ENCODE results near the gene TMA7. TPM values are rescaled to one million over a fixed set of nuclear protein-coding genes. Genes with fewer than 3 reads are reported as not detected.

Gene TMA7
- total RNA-seq, 6 experiments from 2014 or later, result 213 to 341 (median 280) TPM

DNA sequence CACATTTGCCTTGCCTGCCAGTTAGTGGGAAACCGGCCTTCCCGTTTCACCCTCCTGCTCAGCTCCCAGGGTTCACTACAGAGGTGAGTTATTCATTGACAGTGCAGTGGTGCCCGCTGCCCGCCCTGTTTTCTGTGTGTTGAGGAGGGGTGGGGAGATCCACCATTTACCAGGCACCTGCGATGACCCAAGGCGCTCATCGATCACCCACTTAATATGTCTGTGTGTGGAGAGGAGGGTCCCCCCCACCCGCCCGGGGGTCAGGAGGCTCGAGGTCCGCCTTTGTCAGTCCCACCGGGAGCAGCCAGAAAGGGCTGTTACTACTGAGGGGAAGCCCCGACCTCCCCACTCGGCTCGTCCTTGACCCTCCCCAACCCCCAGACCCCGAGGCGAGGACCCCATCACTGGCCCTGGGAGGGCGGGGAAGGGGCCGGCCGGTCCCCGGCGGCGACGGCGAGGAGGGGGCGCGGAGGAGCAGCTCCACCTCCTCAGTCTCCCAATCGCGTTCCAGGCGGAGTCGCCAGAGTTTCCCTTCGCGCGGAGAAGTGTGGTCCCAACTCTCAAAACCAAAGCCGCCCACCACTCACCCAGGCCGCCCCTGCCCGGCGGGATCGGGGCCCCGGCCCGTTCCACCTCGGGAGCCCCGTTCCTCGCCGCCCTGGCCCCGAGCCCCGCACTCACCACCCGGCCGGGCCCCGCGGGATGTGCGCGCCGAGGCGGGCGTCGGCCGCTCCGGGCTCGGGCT lies 11.3 kb upstream of the TMA7 start:
- Mint-ChIP-seq H3K4me3 (peak overlapping the region; percentile 74), H3K27ac (no peak overlapping the region), H3K36me3 (ENCODE audit: low read depth) (peaks cover 6% of the 10 kb centered on the region), H3K9me3 (no peaks in the 10 kb centered on the region), H3K27me3 (ENCODE audit: insufficient read depth) (no peaks in the 10 kb centered on the region), H3K4me1 (ENCODE audit: low read depth) (peaks cover 54% of the 10 kb centered on the region)
- TF ChIP-seq, protein P1, sequence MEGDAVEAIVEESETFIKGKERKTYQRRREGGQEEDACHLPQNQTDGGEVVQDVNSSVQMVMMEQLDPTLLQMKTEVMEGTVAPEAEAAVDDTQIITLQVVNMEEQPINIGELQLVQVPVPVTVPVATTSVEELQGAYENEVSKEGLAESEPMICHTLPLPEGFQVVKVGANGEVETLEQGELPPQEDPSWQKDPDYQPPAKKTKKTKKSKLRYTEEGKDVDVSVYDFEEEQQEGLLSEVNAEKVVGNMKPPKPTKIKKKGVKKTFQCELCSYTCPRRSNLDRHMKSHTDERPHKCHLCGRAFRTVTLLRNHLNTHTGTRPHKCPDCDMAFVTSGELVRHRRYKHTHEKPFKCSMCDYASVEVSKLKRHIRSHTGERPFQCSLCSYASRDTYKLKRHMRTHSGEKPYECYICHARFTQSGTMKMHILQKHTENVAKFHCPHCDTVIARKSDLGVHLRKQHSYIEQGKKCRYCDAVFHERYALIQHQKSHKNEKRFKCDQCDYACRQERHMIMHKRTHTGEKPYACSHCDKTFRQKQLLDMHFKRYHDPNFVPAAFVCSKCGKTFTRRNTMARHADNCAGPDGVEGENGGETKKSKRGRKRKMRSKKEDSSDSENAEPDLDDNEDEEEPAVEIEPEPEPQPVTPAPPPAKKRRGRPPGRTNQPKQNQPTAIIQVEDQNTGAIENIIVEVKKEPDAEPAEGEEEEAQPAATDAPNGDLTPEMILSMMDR (IDR thresholded peaks at IDR 0.05), result no peak
- DNase-seq, result no peak

DNA sequence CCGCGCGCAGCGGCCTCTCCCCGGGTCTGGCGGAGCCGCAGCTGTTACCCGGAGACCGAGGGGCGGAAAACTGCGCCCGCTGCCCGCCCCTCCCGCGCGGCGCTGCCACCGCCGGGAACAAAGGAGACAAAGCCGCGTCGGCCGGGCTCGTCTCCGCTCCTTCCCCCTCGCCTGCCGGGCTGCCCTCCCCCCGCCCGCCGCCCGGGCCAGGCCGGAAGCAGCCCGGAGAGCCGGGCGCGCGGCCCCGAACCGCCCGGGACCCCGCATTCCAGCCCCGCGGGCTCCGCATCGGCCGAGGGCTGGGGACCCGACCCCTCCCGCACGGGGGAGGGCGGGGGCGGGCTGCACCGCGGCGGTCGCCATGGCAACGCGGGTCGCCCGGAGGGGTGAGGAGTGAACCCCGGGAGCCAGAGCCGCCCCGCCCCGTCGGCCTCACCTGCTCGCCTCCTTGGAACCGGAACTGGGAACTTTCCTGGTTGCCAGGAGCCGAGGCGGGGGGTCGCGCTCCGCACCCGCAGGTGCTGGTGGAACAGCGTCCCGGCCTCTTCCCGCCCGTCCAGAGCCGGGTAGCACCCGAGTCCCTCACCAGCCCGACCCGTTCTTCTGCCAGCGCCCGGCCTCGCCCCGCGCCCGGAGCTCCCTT lies 10.6 kb upstream of the TMA7 start:
- TF ChIP-seq, protein P1 (IDR thresholded peaks at IDR 0.05), result no peak
- Mint-ChIP-seq H3K9me3 (no peaks in the 10 kb centered on the region), H3K27ac (peak overlapping the region; percentile 67), H3K4me1 (ENCODE audit: low read depth) (peaks cover 61% of the 10 kb centered on the region), H3K36me3 (ENCODE audit: low read depth) (peaks cover 6% of the 10 kb centered on the region), H3K27me3 (ENCODE audit: insufficient read depth) (no peaks in the 10 kb centered on the region), H3K4me3 (peak overlapping the region; percentile 80)
- no peak for DNase-seq

DNA sequence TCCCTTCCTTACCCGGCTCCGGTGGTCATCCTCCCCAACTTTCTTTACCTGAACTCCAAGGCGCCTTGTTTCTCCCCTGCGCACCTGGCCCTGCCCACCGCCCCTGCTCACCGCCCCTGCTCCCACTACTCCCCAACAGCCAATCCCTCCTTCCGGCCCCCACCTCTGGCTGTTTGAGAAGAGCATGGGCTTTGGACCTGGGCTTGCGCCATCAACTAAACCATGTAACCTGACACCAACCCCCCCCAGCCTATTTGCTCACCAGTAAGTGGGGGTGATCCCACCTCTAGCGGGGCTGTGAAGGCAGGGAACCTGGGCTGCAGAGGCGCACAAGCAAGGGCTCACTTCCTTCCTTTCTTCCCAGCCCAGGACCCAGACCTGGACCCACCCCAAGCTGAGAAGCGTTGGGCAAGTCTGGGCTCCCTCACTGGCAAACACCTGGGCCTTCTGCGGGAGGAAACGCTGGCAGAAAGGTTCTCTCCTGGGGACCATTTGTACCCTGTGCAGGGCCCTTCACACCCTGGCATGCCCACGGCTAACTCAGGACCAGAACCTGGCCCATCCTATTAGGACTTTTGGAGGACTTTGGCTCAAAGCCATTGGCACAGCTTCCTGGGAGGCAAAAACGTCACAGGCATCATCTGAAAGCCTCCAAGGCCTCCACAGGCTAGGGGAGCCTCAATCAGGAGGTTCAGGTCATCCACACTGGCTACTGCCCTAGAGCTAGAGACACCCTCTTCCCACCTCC lies 9.9 kb upstream of the TMA7 start, which contains the start of gene PLXNB1:
Gene PLXNB1, minus strand, starts transcription at position 127 of the 748 bp plus-strand sequence. CDS start 5,475 bp downstream, outside the sequence.
- peaks cover 6% of the 10 kb centered on the region for H3K36me3 Mint-ChIP-seq (ENCODE audit: low read depth)
- DNase-seq, result no peak
- H3K4me3 Mint-ChIP-seq, result peak within 1 kb of the TSS; percentile 80
- H3K9me3 Mint-ChIP-seq, result no peaks in the 10 kb centered on the region
- no peaks in the 10 kb centered on the region for H3K27me3 Mint-ChIP-seq (ENCODE audit: insufficient read depth)
- H3K27ac Mint-ChIP-seq, result peak within 1 kb of the TSS; percentile 67
- H3K4me1 Mint-ChIP-seq (ENCODE audit: low read depth), result peaks cover 59% of the 10 kb centered on the region
- TF ChIP-seq, protein P1 (IDR thresholded peaks at IDR 0.05), result no peak

DNA sequence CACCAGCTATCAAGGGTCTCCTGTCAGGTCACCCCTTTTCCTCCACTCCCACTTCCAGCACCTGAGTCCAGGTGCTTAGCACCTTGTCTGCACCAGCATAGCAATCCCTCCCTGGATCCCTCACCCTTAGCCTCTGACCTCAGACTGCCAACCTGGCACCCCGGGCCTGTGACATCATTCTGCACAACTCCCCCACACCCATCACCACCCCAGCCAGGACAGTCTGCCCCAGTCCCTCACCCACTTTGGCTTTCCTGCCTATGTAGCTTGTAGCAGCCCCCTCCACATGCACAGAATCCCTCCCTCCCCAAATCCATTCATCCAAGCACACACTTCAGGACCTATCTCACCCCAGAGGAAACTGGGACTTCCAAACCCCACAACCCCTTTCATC lies 9.4 kb upstream of the TMA7 start:
- no peaks in the 10 kb centered on the region for H3K27me3 Mint-ChIP-seq (ENCODE audit: insufficient read depth)
- DNase-seq, result no peak
- no peaks in the 10 kb centered on the region for H3K9me3 Mint-ChIP-seq
- H3K4me3 Mint-ChIP-seq, result no peak overlapping the region
- peaks cover 59% of the 10 kb centered on the region for H3K4me1 Mint-ChIP-seq (ENCODE audit: low read depth)
- H3K36me3 Mint-ChIP-seq (ENCODE audit: low read depth), result peaks cover 6% of the 10 kb centered on the region
- H3K27ac Mint-ChIP-seq, result no peak overlapping the region; the same call in 1 of the 2 replicates
- TF ChIP-seq, protein P1 (IDR thresholded peaks at IDR 0.05), result no peak

DNA sequence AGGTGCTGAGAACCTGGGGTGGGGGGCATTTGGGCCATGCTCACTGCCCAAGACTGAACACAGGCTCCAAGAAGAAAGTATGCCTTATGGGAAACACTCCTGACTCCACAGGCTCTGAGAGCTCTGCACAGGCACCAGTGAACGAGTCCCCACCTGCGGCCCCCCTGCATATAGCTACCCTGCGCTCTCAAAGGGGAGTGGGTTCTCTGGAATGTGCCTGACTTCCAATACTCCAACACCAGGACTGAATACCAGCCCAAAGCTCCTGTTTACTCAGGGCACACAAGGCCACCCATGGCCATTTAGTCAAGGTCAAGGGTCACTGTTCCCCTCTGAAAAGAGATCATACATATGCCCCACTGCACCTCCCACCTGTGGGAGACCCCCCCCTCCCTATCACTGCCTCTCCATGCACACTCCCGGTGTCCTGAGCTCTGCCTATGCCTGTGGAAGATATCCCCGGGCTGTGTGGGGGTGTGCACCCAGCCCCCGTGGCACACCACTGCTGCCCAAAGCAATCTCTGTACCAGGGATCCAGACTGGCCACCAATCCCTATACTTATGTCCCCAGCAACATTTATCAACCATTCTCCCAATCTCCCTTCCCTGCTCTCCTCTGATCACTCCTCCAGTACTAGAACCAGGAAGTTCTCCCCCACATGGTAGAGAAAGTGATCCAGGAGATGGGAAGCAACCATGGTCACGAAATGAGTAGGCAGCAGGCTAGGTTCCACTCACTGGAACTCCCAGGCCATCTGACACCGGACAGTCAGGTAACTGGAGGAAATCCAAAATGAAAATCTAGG lies 8.6 kb upstream of the TMA7 start:
- no peak overlapping the region for H3K4me3 Mint-ChIP-seq
- TF ChIP-seq, protein P1 (IDR thresholded peaks at IDR 0.05), result no peak
- DNase-seq, result no peak
- no peaks in the 10 kb centered on the region for H3K27me3 Mint-ChIP-seq (ENCODE audit: insufficient read depth)
- peaks cover 59% of the 10 kb centered on the region for H3K4me1 Mint-ChIP-seq (ENCODE audit: low read depth)
- H3K36me3 Mint-ChIP-seq (ENCODE audit: low read depth), result peaks cover 6% of the 10 kb centered on the region
- H3K27ac Mint-ChIP-seq, result peak overlapping the region; percentile 61
- no peaks in the 10 kb centered on the region for H3K9me3 Mint-ChIP-seq
